Renal cortex interstitium (tissue), 11 donors: Measurements from ENCODE around the gene SNED1. TPM values are rescaled to one million over a fixed set of nuclear protein-coding genes. Genes with fewer than 3 reads are reported as not detected.

Experiments used
- DNase-seq, 11 donors: peaks; one replicate each; pipeline ENCODE4 v3.0.0-alpha.2; 2013; ENCODE audit warnings: low read depth in 9 of 11, low spot score in 4 of 11; ENCODE audit errors: extremely low read depth in 1 of 11
- polyA plus RNA-seq, 3 donors: library from polyadenylated mRNA; unstranded; fragments of 120-200 nt; gene quantifications; one replicate each; pipeline ENCODE4 v1.2.1, GENCODE V29; 2013; ENCODE audit not compliant: insufficient read length in 3 of 3

Gene SNED1
- polyA plus RNA-seq, 3 donors, result 6.1 to 13.9 (median 8.1) TPM

DNA sequence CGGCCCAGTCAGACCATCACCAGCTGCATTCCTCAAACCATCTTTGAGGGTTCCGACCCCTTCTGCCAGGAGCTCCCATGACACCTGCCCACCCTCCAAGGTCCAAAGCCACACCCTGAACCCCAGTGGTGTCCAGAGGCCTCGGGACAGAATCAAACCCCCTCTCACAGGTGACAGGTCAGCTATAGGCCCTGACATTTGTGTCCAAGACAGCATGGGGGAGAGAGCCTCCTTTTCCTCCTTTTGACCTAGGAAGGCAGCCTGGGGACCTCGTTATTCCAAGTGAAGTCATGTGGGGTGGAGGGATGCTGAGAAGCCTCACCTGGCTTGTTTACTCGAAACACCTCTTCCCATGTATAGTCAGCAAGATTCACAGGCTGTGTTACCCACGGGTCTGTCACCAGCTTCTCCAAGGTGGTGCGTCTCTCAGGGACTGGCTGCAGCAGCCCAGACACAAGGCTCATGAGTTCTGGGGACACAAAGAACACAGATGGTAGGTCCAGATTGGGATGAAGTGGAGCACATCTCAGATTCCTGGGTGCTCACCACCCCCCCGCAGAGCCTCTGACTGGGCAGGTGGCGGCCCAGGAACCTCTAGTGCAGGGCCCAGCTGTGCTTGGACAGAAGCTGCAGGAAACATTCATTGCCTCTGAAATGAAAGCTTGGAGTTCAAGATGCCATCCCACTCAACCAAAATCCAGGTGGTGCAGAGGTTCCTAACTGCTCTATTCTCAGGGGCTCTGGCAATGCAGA lies 108.8 kb downstream of the SNED1 start:
- DNase-seq, result no peak

DNA sequence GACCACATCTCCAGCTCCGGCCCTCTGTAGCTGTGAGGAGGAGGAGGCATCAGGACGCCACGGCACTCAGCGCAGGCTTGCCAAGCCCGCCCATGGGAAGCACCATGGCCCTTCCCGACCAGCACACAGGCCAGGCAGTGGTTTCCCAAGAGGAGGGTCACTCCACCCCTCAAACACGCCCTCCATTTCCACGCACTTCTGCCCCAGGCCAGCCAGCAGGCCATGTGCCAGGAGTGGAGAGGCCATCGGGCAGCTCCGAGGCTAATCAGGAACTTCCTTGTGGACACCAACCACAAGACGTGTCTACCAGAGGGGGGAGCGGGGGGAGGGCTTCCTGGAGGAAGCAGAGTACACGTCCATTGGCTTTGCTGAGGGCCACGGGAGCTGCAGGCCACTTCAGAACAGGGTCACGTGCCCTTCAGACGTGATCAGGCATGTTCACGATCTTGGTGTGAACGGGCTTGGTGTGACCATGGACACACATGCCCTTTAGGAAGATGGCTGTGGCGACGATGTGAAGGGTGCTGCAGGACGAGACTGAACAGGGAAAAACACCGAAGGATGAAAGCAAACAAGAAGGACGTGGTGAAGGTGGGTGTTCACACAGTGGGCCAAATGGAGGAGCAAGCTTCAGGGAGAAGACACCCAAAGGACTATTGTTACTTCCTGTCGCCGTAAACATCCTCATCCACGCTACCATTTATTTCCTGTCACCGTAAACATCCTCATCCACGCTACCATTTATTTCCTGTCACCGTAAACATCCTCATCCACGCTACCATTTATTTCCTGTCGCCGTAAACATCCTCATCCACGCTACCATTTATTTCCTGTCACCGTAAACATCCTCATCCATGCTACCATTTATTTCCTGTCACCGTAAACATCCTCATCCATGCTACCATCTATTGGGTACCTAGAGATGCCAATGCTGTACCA lies 110.1 kb downstream of the SNED1 start:
- no peak for DNase-seq

DNA sequence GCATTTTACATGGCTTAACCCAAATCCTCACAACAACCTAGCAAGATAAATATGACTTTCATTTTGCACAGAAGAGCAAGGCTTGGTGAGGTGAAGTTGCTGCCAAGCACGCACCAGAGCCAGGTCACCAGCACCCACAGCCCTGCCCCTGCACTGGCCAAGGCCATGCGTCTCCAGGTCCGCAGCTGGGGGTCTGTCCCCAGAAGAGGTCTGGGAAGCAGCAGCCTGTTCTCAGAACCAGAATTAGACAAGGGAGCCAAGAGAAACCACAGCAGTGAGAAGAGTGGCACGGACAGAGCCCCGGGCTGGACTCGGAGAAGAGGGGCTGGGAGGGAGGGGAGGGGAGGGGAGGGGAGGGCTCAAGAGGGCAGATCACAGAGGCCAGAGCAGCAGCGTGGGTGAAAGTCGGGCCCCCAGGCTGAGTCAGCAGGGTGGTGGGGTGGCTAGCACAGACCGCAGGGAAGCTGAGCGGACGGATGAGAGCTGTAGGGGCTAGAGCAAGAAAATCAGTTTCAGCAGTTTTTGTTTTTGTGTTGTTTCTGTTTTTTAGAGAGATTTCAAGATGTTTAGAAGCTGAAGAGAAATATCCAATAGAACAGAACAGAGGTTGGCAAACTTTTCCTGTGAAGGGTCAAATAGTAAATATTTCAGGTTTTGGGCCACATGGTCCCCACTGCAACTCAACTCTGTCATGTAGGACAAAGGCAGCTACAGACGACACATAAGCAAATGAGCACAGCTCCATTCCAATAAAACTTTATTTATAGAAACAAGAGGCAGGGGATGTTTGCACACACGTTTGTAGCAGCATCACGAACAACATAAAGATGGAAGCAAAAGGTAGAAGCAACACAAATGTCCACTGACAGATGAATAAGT lies 111.0 kb downstream of the SNED1 start:
- DNase-seq, result no peak

DNA sequence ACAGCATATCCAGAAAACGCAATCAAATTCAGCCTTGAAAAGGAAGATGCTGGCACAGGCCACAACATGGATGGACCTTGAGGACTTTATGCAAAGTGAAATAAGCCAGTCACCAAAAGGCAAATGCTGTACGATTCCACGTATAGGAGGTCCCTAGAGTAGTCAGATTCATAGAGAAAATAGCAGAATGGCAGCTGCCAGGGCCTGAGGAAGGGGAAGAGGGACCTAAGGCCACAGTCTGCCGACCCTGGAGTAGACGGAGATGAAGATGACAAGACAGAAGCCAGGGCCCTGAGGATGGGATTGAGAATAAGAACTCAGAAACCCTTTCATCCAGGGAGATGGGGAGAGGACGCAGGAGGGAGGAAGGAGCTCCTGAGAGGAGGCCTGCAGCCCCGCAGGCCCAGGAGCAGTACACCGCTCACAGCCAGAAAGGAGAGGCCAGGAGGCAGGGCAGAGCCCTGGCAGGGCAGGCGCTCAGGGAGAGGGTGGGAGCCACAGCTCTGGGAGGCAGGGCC lies 111.7 kb downstream of the SNED1 start:
- no peak for DNase-seq

DNA sequence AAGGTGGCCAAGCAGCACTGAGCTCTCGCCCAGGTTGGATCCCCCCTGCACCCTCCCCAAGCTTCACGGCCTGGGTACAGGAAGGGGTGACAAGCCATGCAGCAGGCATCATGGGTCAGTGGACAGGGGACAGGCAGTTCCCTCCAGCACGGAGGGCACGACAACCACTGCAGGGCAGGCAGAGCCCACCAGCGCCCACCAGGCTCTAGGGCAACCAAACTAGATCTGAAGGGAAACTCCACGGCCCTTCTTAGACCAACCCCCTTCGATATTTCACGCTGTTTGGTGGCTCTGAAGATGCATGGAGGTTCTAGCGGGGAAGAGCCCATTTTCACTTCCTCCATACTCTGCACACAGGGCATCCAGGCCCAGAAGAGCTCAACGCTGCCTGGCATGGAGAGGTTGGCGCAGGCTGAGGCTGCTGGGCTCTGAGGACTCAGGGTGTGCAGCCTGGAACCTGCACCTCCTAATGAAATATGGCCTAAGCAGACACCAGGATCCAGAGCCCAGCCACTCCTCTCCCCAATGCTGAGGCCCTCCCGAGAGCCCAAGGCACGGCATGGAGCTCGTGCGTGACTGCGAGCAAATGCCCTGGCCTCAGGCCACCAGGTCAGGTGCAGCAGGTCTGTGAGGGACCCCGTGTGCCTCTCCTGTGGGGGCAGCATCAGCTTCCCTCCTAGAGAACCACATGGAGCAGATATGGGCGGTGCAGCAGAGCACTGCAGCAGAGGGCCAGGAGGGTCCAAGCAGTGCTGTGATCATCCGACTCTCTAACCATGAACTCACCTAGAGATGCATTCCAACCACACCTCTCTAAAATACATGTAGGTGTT lies 112.4 kb downstream of the SNED1 start:
- DNase-seq, result no peak

DNA sequence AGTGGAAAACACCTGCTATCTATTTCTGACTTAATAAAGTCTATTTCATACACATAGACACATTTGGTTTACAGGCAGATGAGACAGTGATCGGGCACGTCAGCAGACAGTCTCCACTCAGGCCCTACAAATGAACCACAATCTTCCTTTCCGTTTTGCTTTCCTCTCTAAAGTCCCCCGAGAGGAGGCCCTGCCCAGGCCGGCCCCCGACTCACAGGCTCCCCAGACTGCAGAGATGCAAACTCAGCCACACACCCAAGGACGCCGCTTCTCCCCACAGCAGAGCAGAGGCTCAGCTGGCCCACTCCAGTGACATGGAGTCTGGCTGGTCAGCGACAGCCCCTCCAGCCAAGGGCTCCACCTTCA lies 113.0 kb downstream of the SNED1 start:
- no peak for DNase-seq

DNA sequence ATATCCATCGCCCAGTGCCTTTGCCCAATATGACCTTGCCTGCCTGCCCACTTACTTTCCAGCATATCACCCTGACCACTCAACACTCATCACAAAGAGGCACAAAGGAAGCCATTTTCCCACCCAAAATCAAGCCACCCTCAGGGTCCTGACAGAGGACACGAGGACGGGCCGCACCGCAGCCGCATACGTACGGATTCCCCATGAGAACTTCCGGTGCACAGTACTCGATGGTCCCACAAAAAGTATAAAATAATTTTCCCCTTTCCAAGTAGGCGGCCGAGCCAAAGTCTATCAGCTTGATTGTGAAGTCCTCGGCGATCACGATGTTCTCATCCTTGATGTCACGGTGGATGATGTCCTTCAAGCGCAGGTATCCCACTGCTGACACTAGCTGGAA lies 113.6 kb downstream of the SNED1 start:
- DNase-seq, result no peak

DNA sequence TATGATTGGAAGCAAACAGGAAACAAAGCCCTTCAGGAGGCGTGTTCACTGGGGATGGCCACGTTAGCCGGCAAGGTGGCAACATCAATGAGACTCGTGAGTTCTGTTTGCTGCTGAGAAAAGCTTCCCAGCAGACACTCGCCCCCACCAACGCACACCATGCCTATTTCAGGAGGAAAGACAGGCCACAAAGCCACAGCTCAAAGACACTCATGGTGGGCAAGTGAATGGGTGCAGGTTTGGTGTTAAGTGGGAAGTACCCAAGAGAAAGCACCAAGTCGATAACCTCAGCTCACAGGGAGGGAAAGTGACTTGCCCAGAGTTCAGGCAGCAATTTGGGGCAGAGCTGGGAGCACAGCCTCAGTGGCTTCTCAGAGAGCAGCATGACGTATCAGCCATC lies 114.2 kb downstream of the SNED1 start:
- no peak for DNase-seq

DNA sequence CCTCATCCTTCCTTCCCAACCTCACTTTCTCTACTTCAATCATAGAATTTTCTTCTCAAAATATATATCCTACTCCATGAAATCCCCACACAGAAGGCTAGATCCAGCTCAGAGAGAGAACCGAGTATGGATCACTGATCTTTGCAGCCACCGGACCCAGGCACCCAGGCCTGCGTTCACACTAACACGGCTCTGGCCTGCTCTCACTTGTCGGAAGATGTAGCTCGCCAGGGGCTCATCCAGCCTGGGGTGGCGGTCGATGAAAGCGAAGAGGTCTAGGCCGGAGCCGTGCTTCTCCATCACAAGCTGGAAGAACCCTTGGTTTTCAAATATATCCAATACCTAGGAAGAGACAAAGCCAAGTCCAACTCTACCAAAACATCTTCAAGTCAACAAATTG lies 116.4 kb downstream of the SNED1 start:
- DNase-seq, result no peak

DNA sequence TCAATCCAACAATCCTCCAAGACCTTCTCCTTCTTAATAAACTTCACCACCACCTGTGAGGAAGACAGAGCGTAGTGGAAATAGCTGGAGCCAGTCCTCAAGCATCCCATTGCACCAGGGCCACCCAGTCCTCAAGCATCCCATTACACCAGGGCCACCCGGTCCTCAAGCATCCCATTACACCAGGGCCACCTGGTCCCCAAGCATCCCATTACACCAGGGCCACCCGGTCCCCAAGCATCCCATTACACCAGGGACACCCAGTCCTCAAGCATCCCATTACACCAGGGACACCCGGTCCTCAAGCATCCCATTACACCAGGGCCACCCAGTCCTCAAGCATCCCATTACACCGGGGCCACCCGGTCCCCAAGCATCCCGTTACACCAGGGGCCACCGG lies 116.9 kb downstream of the SNED1 start:
- DNase-seq, result no peak

DNA sequence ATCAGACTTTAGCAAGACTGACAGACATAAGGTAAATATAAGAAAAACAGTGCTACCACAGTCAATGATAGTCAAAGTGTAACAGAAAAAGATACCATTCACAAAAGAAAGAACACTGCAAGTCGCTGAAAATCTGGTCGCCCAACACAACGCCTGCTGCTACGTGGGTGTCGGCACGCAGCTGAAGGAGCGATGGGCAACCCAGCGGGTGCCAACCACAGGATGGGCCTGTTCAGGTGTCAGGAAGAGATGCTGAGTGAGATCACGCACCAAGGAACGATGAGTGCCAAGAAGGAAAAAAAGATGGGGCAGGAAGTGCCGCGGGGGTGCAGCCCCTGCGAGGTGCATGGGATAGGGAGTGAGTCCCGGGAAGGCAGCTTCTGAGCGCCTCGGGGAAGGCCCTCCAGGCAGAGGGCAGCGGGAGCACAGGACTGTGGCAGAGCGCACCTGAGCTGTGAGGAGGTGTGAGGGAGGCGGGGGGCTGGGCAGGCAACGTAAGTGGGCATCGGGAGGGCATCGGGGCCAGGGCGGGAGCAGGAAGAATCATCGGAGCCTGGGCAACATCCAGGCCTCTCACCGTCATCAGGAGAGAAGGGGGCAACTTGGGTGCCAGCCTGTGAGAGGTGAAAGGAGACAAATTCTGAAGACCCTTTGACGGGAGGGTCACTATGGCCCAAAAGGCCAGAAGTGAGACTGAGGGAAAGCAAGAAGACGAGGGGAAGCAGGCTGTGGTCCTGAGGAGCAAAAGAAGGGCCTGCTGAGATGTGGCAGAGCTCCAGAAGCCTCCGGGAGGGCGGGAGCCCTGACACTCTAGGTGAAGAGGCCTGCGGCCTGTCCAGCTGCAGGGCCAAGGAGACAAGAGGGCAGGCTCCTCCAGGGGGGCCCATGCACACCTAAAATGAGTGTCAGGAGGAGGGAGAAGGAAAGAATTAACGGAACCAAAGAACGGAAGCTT lies 118.5 kb downstream of the SNED1 start:
- no peak for DNase-seq

DNA sequence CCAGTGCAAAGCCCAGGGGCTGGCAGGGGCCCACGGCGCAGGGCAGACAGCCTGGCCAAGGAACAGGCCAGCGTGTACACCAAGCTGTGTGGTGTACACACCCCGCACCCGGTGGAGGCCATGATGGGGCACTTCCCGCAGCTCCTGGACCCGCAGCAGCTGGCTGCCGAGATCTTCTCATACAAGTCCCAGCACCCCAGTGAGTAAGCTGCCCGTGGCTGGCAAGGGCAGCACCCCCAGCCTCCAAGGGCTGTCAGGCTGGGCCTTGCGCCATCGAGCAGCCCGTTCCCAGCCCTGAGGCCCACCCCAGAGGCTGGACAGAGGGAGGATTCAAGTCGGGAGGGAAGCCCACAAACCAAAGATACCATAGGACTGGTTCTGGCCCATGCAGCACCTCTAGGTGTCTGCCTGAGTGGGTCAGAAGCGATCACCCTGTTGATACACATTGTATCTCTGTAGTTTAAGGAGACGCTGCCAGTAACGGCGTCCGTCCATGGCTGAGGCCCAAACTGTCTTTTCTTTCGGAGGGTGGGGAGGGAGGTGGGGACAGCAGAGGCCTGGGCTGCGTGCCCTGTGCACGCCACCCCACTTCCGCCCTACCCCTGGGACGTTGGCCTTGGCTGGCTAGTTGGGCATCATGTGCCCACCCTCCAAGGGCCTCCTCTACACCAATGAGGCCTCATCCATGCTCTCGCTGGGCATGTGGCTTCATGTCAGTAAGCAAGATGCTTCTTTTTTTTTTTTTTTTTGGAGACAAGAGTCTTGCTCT lies 120.5 kb downstream of the SNED1 start:
- no peak for DNase-seq

DNA sequence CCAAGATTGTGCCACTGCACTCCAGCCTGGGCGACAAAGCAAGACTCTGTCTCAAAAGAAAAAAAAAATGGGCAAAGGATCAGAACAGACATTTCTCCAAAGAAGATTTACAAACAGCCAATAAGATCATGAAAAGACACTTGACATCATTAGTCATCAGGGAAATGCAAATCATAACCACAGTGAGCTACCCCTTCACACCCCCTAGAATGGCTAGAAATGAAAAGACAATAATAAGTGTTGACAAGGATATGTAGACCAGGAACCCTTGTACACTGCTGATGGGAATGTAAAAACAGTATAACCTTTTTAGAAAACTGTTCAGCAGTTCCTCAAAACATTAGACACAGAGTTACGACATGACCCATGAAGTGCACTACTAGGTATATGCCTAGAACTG lies 122.0 kb downstream of the SNED1 start:
- DNase-seq, result no peak

DNA sequence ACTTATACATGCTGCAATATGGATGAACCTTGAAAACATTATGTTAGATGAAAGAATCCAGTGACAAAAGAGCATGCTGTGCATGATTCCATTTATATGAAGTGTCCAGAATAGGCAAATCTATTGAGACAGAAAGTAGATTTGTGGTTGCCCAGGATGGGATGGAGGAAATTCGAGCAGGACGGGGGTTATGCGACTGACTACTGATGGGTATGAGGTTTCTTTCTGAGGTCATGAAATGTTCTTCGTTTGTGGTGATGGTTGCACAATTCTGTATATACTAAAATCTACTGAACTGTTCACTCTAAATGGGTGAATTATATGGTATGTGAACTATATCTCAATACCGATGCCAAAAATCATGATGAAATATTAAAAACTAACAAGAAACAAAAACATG lies 122.6 kb downstream of the SNED1 start:
- DNase-seq, result no peak

DNA sequence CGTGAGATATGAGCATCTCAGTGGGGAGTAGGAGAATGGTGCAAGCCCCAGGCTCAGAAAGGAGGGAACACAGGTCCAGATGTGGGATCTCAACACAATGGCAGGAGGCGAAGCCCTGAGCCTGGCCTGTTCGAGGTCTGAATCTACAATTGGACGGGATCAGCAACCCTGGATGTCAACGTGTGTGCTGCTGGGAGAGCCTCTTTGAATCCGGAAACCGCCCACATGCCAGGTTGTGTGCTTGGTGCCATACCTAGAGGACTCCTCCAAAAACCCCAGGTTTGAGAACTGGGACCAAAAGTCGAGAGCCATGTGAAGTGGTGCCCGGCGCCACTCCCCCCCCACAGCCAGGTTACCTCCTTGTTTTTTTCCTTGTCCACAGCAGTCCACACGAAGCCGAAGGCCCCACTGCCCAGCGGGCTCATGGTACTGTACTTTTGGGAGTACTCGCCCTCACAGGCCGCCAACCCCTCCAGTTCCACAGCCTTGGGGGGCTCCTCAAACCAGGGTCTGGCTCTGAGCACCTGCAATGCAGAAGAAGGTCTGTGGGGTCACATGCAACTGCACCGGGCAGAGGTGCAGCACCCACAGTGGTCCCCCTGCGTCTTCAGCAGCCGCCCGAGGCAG lies 124.1 kb downstream of the SNED1 start:
- no peak for DNase-seq

DNA sequence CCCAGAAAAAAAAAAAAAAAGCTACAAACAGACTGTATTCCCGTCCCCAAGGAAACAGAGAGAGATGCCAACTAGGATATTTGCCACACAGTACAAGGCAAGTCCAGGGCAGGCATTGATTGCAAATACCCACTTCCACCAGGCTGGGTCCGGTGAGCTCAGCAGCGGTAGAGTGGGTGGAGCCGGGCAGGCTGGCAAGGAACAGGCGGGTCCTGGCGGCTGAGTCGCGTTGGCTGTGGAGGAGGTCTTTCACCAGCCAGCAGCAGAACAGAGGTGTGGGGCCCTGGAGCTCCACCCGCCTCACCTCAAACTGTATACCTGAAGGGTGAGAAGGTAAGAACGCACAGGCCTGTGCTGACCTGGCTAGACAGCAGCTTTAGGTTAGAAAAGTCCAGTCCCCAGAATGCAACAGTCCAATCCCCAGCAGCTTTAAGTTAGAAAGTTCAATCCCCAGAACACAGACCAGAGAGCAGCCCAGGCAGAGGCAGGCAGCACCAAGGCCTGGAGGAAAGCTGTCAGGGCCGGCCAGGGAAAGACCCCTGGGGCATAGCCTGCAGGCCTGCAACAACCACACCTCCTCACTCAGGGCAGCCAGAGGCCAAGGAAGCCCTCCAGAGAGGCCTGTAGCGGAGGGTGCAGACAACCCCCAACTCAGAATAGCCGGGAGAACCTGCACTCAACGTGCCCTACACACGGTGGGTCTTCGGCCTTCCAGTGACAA lies 125.6 kb downstream of the SNED1 start:
- no peak for DNase-seq
